Coronary artery (tissue), 2 donors: Measurements from ENCODE around the gene EML4.

ENCODE experiments used
- DNase-seq: peaks from one replicate; pipeline ENCODE4 v3.0.0-alpha.2; 2017; ENCODE audit warnings: low spot score
- H3K27ac ChIP-seq, 2 donors: fragments of 200-600 bp; sonication (generic); one replicate each; pipeline ENCODE4 v1.5.1; 2016 to 2019
- H3K4me3 ChIP-seq: fragments of 200-600 bp; sonication (generic); 2 replicates; pipeline ENCODE4 v1.5.1; 2016; ENCODE audit warnings: mild to moderate bottlenecking, moderate library complexity
- CTCF ChIP-seq: fragments of 200-600 bp; sonication (generic); IDR thresholded peaks from one replicate; pipeline ENCODE4 v1.5.1; 2019; ENCODE audit warnings: antibody characterized with exemption

The EML4 gene

GRCh38 chr2:42335514-42336104 is 166.5 kb downstream of the EML4 start:
- TF ChIP-seq CTCF: no peak
- Histone ChIP-seq H3K27ac (no peak overlapping the region), H3K4me3 (no peak overlapping the region)
- no peak for DNase-seq

- no peak for DNase-seq
- Histone ChIP-seq H3K27ac (no peak overlapping the region), H3K4me3 (no peak overlapping the region)
- no peak for TF ChIP-seq CTCF
These were observed 167.3 kb downstream of the EML4 start for GRCh38 chr2:42336361-42336965.

GRCh38 chr2:42337356-42337820 is 168.2 kb downstream of the EML4 start:
- DNase-seq: no peak
- H3K27ac ChIP-seq: no peak overlapping the region
- TF ChIP-seq CTCF: no peak
- no peak overlapping the region for H3K4me3 ChIP-seq

GRCh38 chr2:42337846-42338566 is 168.9 kb downstream of the EML4 start:
- no peak overlapping the region for H3K27ac ChIP-seq
- no peak for TF ChIP-seq CTCF
- no peak overlapping the region for H3K4me3 ChIP-seq
- DNase-seq: no peak

GRCh38 chr2:42338567-42339190 is 169.5 kb downstream of the EML4 start:
- no peak for DNase-seq
- H3K4me3 ChIP-seq: no peak overlapping the region
- no peak for TF ChIP-seq CTCF
- H3K27ac ChIP-seq: no peak overlapping the region

- Histone ChIP-seq H3K4me3 (no peak overlapping the region), H3K27ac (no peak overlapping the region)
- no peak for DNase-seq
- no peak for TF ChIP-seq CTCF
These were observed 170.2 kb downstream of the EML4 start for GRCh38 chr2:42339191-42339912.
